Omental fat pad (tissue), 4 donors: ENCODE data around the gene PRR15. TPM values are rescaled to one million over a fixed set of nuclear protein-coding genes. Genes with fewer than 3 reads are reported as not detected.

Experiments
- ATAC-seq: fragments of 150-250 bp; one replicate; pipeline ENCODE4 v1.9.1; 2016; ENCODE audit warnings: mild to moderate bottlenecking, moderate library complexity; ENCODE audit not compliant: low FRiP score
- DNase-seq: peaks from one replicate; pipeline ENCODE4 v3.0.0-alpha.2; 2019; ENCODE audit warnings: low spot score
- CTCF ChIP-seq, 3 donors: fragments of 450-650 bp; IDR thresholded peaks; one replicate each; pipeline ENCODE4 v1.5.1; 2016 to 2017; ENCODE audit warnings: antibody characterized with exemption in 3 of 3, mild to moderate bottlenecking in 3 of 3, moderate library complexity in 2 of 3
- total RNA-seq, 4 donors: library from RNA; depleted of rRNA; stranded (reverse); fragments of >200 nt; gene quantifications; one replicate each; pipeline ENCODE4 v1.1.0, GENCODE V29; 2016

PRR15 gene
- total RNA-seq, 4 donors from 2014 or later: 2.7 to 24.4 (median 5.1) TPM

DNA sequence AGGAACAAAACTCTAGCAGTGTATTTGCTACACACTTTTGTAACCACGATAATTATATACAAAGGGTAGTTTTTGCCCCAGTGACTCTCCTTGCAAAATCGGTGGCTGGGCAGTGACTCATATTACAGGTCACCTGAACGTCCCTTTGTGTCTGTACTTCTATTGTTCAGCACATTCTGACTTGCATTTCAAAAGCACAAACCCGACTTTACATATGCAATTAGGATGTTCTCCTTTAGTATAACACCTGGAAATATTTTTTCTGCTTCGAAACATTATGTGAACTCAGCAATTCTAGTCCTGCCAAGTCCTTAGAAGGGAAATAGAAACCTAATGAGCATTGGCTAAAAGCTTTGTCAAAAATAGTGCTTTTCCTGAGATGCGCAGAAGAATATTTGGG is 6.0 kb downstream of the PRR15 start:
- DNase-seq (no peak), ATAC-seq (no peak)
- TF ChIP-seq CTCF (IDR thresholded peaks at IDR 0.05): no peak

DNA sequence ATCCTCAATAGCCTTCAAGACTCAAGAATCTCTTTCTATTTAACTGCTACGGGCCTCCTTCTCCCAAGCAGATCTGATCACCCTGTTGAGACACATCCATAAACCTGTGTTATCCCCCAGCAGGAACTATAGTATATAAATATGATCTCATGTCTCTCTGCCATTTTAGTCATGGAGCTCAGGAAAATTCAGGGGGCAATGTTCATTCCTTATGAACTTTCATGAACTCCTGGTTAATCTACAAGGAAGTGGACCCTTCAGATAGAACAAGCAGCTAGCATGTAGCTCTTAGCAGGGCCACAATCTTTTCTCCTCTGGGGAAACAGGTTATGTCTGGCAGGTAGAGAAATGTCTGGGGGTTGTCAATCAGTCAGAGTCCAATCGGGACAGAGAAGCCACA is 8.9 kb downstream of the PRR15 start:
- no peak for TF ChIP-seq CTCF (IDR thresholded peaks at IDR 0.05)
- no peak for ATAC-seq
- DNase-seq: no peak

GRCh38 chr7:29573567-29573966 is 9.9 kb downstream of the PRR15 start:
- ATAC-seq (no peak), DNase-seq (no peak)
- no peak for TF ChIP-seq CTCF (IDR thresholded peaks at IDR 0.05)

GRCh38 chr7:29574659-29575058 is 11.0 kb downstream of the PRR15 start:
- TF ChIP-seq CTCF (IDR thresholded peaks at IDR 0.05): no peak
- no peak for DNase-seq
- ATAC-seq: no peak

- no peak for DNase-seq
- ATAC-seq: no peak
- TF ChIP-seq CTCF (IDR thresholded peaks at IDR 0.05): no peak
Observed at GRCh38 chr7:29587195-29587808, 23.7 kb downstream of the PRR15 start.

DNA sequence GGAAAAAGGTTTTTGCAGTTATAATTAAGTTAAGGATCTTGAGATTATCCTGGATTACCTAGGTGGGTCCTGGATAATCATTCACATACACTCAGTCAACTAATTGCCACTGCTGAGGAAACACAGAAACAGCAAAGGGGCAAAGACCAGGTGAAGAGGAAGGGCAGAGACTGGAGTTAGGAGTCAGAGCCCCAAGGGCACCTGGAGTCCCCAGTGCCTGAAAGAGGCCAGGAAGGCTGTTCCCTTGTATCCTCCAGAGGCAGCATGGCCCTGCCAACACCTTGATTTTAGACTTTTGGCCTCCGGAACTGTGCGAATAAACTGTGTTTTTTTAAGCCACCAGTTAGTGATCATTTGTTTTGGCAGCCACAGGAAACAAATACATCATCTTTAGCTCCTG is 24.6 kb downstream of the PRR15 start:
- DNase-seq (no peak), ATAC-seq (no peak)
- TF ChIP-seq CTCF (IDR thresholded peaks at IDR 0.05): no peak

- no peak for DNase-seq
- no peak for TF ChIP-seq CTCF (IDR thresholded peaks at IDR 0.05)
- no peak for ATAC-seq
Observed at GRCh38 chr7:29588900-29589696, 25.5 kb downstream of the PRR15 start.
